ENCODE results near the gene CCDC97.

- no peak for TF ChIP-seq CTCF (IDR thresholded peaks at IDR 0.05)
- no peak for TF ChIP-seq POLR2A (IDR thresholded peaks at IDR 0.05)
- no peak for TF ChIP-seq POLR2AphosphoS5 (IDR thresholded peaks at IDR 0.05)
- no peak for TF ChIP-seq EP300 (IDR thresholded peaks at IDR 0.05)
Measured at GRCh38 chr19:41324231-41324702, 14.3 kb downstream of the CCDC97 start.

Data from sigmoid colon (tissue), 4 donors.